Prostate gland (tissue), 2 donors: ENCODE data around the gene TAF3.

Experiments
- POLR2A ChIP-seq: fragments of 450-650 bp; IDR thresholded peaks from one replicate; pipeline ENCODE4 v1.6.1; 2016; ENCODE audit warnings: antibody characterized with exemption, mild to moderate bottlenecking
- TF ChIP-seq, protein P1 (sequence below), 4 experiments: fragments of 200-600 bp in 2 of 4; fragments of 450-650 bp in 2 of 4; sonication (generic) in 2 of 4; IDR thresholded peaks; 1 replicate in 3 of 4; 2 replicates in 1 of 4; pipeline ENCODE4 v1.5.1; 2016 to 2019; ENCODE audit warnings: antibody characterized with exemption in 4 of 4, mild to moderate bottlenecking in 2 of 4, moderate library complexity in 2 of 4

DNA sequence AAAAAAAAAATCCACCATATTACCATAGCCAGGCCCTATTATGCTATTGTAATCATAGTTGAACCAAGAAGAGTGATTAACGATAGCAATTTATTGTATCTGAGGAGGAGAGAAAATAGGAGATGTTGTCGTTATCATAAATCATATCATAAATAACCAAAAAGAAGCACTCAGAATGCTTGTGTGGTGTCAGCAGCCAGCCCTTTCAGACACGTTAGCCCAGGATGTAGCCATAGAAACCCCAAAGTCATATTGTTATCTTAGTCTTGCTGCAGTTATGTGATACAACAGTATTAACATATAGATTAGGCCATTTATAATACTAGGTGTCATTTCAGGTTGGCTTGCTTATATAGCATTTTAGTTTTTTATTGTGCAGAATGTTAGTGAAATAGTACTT lies 134.0 kb downstream of the TAF3 start:
- TF ChIP-seq POLR2A, result no peak
- TF ChIP-seq, protein P1, sequence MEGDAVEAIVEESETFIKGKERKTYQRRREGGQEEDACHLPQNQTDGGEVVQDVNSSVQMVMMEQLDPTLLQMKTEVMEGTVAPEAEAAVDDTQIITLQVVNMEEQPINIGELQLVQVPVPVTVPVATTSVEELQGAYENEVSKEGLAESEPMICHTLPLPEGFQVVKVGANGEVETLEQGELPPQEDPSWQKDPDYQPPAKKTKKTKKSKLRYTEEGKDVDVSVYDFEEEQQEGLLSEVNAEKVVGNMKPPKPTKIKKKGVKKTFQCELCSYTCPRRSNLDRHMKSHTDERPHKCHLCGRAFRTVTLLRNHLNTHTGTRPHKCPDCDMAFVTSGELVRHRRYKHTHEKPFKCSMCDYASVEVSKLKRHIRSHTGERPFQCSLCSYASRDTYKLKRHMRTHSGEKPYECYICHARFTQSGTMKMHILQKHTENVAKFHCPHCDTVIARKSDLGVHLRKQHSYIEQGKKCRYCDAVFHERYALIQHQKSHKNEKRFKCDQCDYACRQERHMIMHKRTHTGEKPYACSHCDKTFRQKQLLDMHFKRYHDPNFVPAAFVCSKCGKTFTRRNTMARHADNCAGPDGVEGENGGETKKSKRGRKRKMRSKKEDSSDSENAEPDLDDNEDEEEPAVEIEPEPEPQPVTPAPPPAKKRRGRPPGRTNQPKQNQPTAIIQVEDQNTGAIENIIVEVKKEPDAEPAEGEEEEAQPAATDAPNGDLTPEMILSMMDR (IDR thresholded peaks at IDR 0.05), result no peak
